Measurements from ENCODE around the gene SYN1.
"Not testable (repeated sequence)": the region's sequence is repeated elsewhere in the genome, so short reads cannot be mapped to it uniquely, and the experiment has no call there.

SYN1 gene

GRCh38 chrX:47619486-47620302, at the start of gene SYN1:
Gene SYN1, minus strand, starts transcription at chrX:47619857. Its CDS starts 129 bp downstream, at chrX:47619728.
- Histone ChIP-seq H3K4me1 (ENCODE audit: low read length) (no peaks in the 10 kb centered on the region), H2AFZ (ENCODE audit: low read depth, low read length) (peak within 1 kb of the TSS; percentile 63; the same call in 1 of the 2 replicates), H3K27ac (ENCODE audit: low read length) (no peak within 1 kb of the TSS), H4K20me1 (ENCODE audit: insufficient read depth, low read length) (peaks cover 3% of the 10 kb centered on the region; the same call in 1 of the 2 replicates), H3K27me3 (ENCODE audit: low read depth, low read length) (no peaks in the 10 kb centered on the region), H3K9me3 (ENCODE audit: insufficient read depth, low read length) (no peaks in the 10 kb centered on the region), H3K9ac (ENCODE audit: low read length) (peak within 1 kb of the TSS; percentile 26; the same call in 1 of the 2 replicates), H3K4me3 (ENCODE audit: low read length) (peak within 1 kb of the TSS; percentile 80), H3K4me2 (ENCODE audit: low read length) (peak within 1 kb of the TSS; percentile 76), H3K79me2 (ENCODE audit: low read length) (no peaks in the 10 kb centered on the region), H3K36me3 (replicated peaks; ENCODE audit: low read depth, low read length) (no peaks in the 10 kb centered on the region)
- TF ChIP-seq EZH2phosphoT487 (IDR thresholded peaks at IDR 0.05; ENCODE audit: low read depth) (no peak), CTCF (IDR thresholded peaks at IDR 0.05; ENCODE audit: low read depth, low read length) (peak; percentile 31)

GRCh38 chrX:47665797-47666196, 46.1 kb upstream of the SYN1 start:
- H3K9me3 ChIP-seq (ENCODE audit: insufficient read depth, low read length); H3K4me2 ChIP-seq (ENCODE audit: low read length); H3K27ac ChIP-seq (ENCODE audit: low read length); H3K79me2 ChIP-seq (ENCODE audit: low read length); H3K27me3 ChIP-seq (ENCODE audit: low read depth, low read length); H3K9ac ChIP-seq (ENCODE audit: low read length); H3K4me3 ChIP-seq (ENCODE audit: low read length); H3K36me3 ChIP-seq (replicated peaks; ENCODE audit: low read depth, low read length); H2AFZ ChIP-seq (ENCODE audit: low read depth, low read length); H3K4me1 ChIP-seq (ENCODE audit: low read length); H4K20me1 ChIP-seq (ENCODE audit: insufficient read depth, low read length): not testable (repeated sequence)

- H3K4me3 ChIP-seq (ENCODE audit: low read length) = no peak overlapping the region
- H3K9ac ChIP-seq (ENCODE audit: low read length) = no peak overlapping the region
- no peak for TF ChIP-seq CTCF (IDR thresholded peaks at IDR 0.05; ENCODE audit: low read depth, low read length)
- no peak for TF ChIP-seq EZH2phosphoT487 (IDR thresholded peaks at IDR 0.05; ENCODE audit: low read depth)
- no peaks in the 10 kb centered on the region for H3K36me3 ChIP-seq (replicated peaks; ENCODE audit: low read depth, low read length)
- no peaks in the 10 kb centered on the region for H3K27me3 ChIP-seq (ENCODE audit: low read depth, low read length)
- peaks cover 2% of the 10 kb centered on the region for H3K4me1 ChIP-seq (ENCODE audit: low read length)
- no peak overlapping the region for H2AFZ ChIP-seq (ENCODE audit: low read depth, low read length)
- H3K27ac ChIP-seq (ENCODE audit: low read length) = no peak overlapping the region
- no peaks in the 10 kb centered on the region for H3K9me3 ChIP-seq (ENCODE audit: insufficient read depth, low read length)
- H3K79me2 ChIP-seq (ENCODE audit: low read length) = no peaks in the 10 kb centered on the region
- no peak overlapping the region for H3K4me2 ChIP-seq (ENCODE audit: low read length)
- no peaks in the 10 kb centered on the region for H4K20me1 ChIP-seq (ENCODE audit: insufficient read depth, low read length)
Observed at GRCh38 chrX:47664737-47665136, 45.1 kb upstream of the SYN1 start.

GRCh38 chrX:47662144-47662657, 42.5 kb upstream of the SYN1 start:
- no peak overlapping the region for H3K4me3 ChIP-seq (ENCODE audit: low read length)
- no peak overlapping the region for H3K9ac ChIP-seq (ENCODE audit: low read length)
- no peak overlapping the region for H2AFZ ChIP-seq (ENCODE audit: low read depth, low read length)
- H4K20me1 ChIP-seq (ENCODE audit: insufficient read depth, low read length) = no peaks in the 10 kb centered on the region
- H3K27ac ChIP-seq (ENCODE audit: low read length) = no peak overlapping the region
- H3K36me3 ChIP-seq (replicated peaks; ENCODE audit: low read depth, low read length) = peaks cover 6% of the 10 kb centered on the region
- H3K4me1 ChIP-seq (ENCODE audit: low read length) = peaks cover 11% of the 10 kb centered on the region
- no peaks in the 10 kb centered on the region for H3K9me3 ChIP-seq (ENCODE audit: insufficient read depth, low read length)
- TF ChIP-seq CTCF (IDR thresholded peaks at IDR 0.05; ENCODE audit: low read depth, low read length) = no peak
- no peak for TF ChIP-seq EZH2phosphoT487 (IDR thresholded peaks at IDR 0.05; ENCODE audit: low read depth)
- no peaks in the 10 kb centered on the region for H3K27me3 ChIP-seq (ENCODE audit: low read depth, low read length)
- H3K4me2 ChIP-seq (ENCODE audit: low read length) = no peak overlapping the region
- peaks cover 11% of the 10 kb centered on the region for H3K79me2 ChIP-seq (ENCODE audit: low read length)
